Activated T-helper 1 cell treated with Interleukin-2 at 50 U/mL for 16 hours (primary cell): Measurements from ENCODE around the gene PIK3CD.
"Not testable (repeated sequence)": the region's sequence is repeated elsewhere in the genome, so short reads cannot be mapped to it uniquely, and the experiment has no call there.

Experiments used
- DNase-seq: peaks from one replicate; pipeline ENCODE4 v3.0.0-alpha.2; 2020; ENCODE audit warnings: low read depth

Gene PIK3CD

DNA sequence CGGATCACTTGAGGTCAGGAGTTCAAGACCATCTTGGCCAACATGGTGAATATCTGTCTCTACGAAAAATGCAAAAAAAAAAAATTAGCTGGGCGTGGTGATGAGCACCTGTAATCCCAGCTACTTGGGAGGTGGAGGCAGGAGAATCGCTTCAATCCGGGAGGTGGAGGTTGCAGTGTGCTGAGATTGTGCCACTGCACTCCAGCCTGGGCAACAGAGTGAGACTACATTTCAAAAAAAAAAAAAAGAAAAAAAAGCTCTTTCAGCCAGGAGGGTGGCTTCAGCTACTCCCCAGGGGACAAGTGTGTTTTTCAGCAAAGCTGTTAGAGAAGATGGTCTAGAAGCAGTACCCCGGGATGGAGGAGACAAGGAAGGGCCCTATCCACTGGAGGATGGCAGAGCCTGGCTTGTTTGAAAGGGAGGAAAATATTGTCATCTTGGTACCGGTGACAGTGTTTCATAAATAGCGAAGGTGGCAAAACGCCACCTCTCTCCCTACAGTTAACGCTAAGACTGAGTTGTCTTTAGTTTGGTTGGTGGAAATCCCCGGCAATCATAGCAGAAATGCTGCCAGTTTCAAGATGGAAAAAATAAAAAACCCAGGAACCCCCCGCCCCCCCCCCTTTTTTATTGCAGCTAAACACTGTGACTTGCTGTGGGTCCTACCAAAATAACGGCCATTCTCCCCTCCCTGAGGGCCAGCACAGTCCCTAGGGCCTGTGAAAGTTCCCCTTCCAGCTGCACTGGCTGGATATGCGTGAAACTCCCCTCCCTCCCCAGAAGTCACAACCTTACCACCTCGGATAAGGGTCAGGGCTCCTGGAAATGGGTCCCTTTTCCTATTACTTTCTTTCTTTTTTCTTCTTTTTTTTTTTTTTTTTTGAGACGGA lies 3.5 kb downstream of the PIK3CD start:
- DNase-seq: no peak

DNA sequence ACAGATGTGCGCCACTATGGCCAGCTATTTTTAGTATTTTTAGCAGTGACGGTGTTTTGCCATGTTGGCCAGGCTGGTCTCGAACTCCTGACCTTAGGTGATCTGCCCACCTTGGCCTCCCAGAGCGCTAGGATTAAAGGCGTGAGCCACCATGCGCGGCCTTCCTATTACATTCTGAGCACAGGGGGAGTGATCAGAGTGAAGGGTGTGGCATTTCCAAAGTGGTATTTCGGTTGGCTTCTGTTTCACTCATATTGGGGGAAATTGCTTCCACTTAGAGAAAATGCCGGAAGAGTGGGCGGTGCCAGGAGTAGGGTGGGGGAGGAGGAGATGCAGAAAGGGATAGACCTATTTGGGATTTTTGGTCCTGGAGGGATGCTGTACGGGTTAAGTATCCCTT lies 4.3 kb downstream of the PIK3CD start:
- no peak for DNase-seq

DNA sequence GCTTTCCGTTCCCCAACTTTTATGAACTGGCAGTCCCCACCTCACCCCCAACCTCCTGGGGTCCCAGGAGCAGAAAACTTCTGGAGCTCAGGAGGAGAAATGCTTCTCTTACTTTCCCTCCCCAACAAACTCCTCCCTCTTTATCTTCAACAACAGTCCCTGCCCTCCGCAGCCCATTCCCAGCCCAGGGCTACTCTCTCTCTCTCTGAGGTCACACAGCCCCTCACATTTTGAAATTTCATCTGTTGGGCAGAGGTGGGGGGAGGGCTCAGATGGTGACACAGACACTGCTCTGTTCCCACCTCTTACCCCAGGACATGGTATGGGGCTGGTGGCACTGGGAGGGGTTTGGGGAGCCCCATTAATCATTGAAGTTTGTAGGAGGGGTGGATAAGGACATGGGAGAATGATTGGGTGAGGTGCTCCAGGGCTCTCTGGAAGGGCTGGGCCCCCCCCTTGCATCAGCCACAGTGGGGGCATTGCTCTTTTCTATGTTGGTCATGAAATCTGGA lies 6.0 kb downstream of the PIK3CD start:
- no peak for DNase-seq

- no peak for DNase-seq
Measured at GRCh38 chr1:9658199-9658598, 6.7 kb downstream of the PIK3CD start.

DNA sequence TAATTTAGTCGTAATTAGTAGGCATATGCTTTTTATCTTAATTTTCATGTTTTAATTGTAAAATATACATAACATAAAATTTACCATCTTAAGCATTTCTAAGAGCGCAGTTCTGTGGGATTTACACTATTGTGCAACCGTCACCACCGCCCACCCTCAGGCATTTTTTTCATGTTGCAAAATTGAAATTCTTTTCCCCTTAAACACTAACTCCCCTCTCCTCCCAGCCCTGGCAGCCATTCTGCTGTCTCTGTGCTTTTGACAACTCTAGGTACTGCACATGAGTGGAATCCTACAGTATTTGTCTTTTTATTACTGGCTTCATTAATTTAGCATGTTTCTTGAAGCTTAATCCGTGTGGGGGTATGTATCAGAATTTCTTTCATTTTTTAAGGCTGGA lies 7.8 kb downstream of the PIK3CD start:
- no peak for DNase-seq

- no peak for DNase-seq
Measured at GRCh38 chr1:9663257-9663656, 11.7 kb downstream of the PIK3CD start.

DNA sequence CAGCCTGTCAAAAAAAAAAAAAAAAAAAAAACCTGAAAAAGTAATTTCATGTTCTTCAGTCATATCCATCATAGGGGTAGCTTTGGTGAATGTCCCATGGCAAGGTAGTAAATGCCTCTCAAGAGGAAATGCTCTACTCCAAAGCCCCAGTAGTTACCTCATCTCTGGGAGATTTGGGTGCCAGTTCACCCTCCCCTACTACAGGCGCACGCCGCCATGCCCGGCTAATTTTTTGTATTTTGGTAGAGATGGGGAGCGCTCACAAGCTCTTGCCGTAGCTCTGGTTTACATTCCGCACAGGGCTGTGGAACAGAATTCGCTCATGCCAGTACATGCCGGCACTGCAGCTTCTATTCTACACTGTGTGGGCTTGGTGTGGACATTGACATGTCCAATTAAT lies 13.7 kb downstream of the PIK3CD start:
- DNase-seq: no peak

GRCh38 chr1:9668080-9668479 lies 16.5 kb downstream of the PIK3CD start:
- no peak for DNase-seq

DNA sequence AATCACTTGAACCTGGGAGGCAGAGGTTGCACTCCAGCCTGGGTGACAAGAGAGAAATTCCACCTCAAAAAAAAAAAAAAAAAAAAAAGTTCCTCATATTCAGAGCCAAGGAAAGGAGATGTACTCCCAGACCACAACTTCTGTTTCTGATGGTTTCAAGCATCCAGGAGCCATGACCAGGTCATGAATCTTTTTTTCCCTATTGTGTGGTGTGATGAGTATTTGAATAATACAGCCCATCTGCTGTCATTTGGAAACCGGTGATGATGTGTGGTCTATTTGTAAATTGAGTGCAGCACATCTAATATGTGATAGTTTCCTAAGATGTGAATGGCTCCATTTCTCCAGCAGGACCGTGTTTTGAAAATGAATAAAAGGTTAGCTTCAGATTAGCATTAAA lies 18.6 kb downstream of the PIK3CD start:
- DNase-seq: no peak

DNA sequence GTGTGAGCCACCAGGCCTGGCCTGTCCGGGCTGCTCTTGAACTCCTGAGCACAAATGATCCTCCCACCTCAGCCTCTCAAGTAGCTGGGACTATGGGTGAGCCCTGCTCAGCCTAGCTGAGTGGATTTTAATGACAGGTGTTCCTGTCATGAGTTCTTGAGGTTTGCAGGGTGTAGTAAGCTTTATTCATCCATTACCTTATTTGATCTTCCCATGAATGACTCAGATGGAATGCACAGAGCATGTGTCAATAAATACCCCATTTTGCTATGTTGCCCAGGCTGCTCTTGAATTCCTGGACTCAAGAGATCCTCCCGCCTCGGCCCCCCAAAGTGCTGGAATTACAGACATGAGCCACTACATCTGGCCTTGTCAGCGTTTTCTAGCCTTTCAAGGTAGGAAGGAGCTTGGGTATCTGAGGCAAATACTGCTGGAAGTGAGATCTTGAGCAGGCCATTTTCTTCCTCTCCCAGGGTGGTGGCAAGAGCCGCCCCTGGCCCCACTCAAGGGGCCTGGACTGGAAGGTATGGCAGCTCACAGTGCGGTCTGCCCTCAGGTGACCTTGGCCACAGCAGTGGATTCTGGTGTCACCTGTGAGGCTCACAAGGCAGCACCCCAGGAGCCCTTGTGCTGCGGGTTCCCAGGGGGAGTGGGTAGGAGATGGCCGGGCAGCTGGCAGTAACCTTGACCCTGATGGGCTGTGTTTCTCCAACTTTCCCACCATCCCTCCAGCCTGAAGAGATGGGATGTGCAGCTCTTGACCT lies 20.0 kb downstream of the PIK3CD start:
- DNase-seq: no peak

GRCh38 chr1:9672444-9672843 lies 20.9 kb downstream of the PIK3CD start:
- DNase-seq: no peak

DNA sequence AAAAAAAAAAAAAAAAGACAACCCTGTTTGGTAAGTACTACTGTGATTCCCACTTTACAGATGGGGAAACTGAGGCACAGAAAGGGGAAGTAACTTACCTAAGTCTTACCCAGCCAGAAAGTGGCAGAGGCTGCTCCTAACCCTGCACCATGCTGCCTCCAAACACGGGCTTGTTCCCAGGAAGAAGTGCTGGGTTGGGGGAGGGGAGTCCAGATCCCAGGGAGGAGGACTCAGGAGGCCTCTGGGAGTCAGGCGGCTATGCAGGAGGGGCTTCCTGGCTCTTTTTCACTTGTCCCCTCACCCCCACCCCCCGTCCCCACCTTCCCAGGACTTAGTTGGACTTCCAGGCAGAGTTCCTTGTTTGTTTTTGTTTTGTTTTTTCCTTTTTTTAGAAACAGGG lies 23.9 kb downstream of the PIK3CD start:
- no peak for DNase-seq

DNA sequence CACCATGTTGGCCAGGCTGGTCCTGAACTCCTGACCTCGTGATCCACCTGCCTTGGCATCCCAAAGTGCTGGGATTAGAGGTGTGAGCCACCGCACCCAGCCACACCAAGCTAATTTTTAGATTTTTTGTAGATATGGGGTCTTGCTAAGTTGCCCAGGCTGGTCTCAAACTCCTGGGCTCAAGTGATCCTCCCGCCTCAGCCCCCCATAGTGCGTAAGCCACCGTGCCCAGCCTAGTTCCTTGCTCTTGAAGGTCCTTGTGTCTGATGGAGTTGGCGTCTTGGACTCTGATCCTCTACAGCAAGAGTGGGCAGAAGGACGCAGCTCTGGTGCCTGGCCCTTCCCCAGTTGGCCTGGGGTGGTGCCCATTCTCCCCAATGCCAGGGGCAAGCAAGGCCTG lies 24.6 kb downstream of the PIK3CD start:
- DNase-seq: not testable (repeated sequence)

GRCh38 chr1:9676815-9677393 lies 25.4 kb downstream of the PIK3CD start:
- no peak for DNase-seq

- no peak for DNase-seq
Measured at GRCh38 chr1:9680091-9680490, 28.6 kb downstream of the PIK3CD start.

GRCh38 chr1:9680828-9681227 lies 29.3 kb downstream of the PIK3CD start:
- no peak for DNase-seq

DNA sequence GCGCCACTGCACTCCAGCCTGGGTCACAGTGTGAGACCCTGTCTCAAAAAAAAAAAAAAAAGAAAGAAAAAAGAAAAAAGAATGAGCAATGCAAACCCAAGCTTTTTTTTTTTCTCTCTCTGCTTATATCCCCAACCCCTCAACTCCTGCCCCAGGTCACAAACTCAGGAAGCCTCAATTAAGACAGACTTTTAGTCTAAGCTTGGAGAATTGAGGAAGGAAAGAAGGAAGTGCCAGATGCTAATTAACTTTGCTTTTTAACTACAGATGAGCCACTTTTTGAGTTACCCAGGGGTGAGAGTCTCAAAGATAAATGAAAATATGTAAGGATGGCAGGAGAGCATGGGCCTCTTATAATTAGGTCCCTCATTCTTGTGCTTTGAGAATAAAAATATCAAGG lies 33.3 kb downstream of the PIK3CD start:
- no peak for DNase-seq

- peak; percentile 49 for DNase-seq
Measured at GRCh38 chr1:9687120-9687873, 35.8 kb downstream of the PIK3CD start.

DNA sequence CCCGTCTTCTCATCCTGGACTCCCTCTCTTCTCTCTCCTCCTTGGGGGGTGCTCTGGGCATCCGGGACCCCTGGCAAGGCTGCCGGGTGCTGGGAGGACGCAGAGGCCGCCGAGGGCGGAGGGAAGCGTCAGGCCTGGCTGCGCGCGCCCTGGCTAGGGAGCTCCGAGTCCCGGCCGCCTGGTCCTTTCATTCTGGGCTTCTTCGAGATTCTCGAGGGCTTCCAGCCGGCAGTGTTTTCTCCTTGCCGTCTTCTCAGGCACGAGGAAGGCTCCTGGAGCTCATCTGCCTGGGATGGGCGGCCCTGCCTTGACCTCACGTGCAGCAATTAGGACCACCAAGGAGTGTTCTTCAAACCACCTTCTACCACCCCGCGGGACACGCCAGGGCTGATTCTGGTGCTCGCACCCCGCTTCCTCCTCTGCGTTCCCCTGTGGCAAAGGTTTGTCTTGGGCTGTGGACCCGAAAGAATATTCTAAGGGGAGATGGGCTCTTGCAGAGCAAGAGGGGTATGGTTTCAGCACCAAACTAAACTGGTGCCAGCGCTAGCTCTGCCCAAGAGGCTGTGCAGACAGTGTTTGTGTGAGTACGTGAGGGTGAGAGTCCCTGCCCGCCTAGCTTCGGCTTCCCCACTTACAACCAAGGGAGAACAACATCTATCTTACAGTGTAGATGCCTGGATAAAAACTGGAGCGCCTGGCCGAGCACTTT lies 36.5 kb downstream of the PIK3CD start:
- no peak for DNase-seq

- DNase-seq: no peak
Measured at GRCh38 chr1:9688599-9688998, 37.1 kb downstream of the PIK3CD start.

DNA sequence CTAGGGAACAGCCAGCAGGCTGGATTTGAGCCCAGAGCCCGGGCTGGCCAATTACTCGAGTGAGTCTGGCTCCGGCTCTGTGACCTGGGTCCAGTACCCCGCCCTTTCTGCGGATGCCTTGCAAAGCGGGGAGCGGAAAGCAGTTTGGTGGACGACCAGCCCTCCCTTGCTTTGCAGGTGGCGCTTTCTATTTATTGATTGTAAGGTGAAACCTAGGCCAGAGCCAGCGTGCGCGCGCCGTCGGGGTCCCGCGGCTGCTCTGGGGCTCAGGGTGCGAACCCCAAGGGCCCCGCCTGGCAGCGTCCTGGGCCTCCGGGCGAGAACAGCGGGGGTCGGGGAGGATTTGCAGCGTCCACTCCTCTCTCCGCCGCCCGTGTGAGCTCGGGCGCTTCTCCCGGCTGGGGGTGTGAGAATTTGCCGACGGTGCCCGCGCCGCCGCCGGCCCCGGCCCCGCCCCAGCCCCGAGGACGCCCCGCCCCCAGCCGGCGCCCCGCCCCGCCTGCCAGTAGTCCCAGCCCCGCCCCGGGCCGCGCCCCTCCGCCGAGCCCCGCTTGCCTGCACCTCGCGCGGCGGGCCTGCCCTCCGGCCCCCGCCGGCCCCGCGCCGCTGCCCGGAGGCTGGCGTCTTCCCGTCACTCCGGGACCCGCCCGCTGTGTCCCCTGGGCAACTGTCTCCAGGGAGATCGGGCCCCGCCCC lies 37.6 kb downstream of the PIK3CD start:
- peak; percentile 75 for DNase-seq
